Mesendoderm (in vitro differentiated cells): ENCODE data around the gene SETD3.

ENCODE experiments used
- DNase-seq: peaks from one replicate; pipeline ENCODE4 v3.0.0; 2013
- H2AK5ac ChIP-seq: 2 replicates; pipeline ENCODE4 v1.6.1; 2013; ENCODE audit warnings: low read length, inconsistent platforms
- H2BK120ac ChIP-seq: 2 replicates; pipeline ENCODE4 v1.6.1; 2013; ENCODE audit warnings: low read depth, mild to moderate bottlenecking, low read length, moderate library complexity, mixed read lengths
- H2BK15ac ChIP-seq: replicated peaks from 2 replicates; pipeline ENCODE4 v1.6.1; 2013; ENCODE audit warnings: low read depth, mild to moderate bottlenecking, moderate library complexity
- H2BK5ac ChIP-seq: 2 replicates; pipeline ENCODE4 v1.6.1; 2013; ENCODE audit warnings: low read length, inconsistent platforms
- H3K18ac ChIP-seq: 2 replicates; pipeline ENCODE4 v1.6.1; 2013; ENCODE audit warnings: mild to moderate bottlenecking, low read length, mixed read lengths
- H3K23ac ChIP-seq: one replicate; pipeline ENCODE4 v1.6.1; 2013; ENCODE audit warnings: low read length
- H3K27ac ChIP-seq: 2 replicates; pipeline ENCODE4 v1.5.1; 2013; ENCODE audit warnings: low read depth, mild to moderate bottlenecking, inconsistent platforms, low read length, moderate library complexity
- H3K27me3 ChIP-seq: 2 replicates; pipeline ENCODE4 v1.6.1; 2013; ENCODE audit warnings: low read length, control low read depth, mild to moderate bottlenecking, inconsistent platforms; ENCODE audit not compliant: insufficient read depth, poor library complexity
- H3K36me3 ChIP-seq: 2 replicates; pipeline ENCODE4 v1.6.1; 2013; ENCODE audit warnings: low read length, inconsistent platforms; ENCODE audit not compliant: control insufficient read depth, insufficient read depth
- H3K4ac ChIP-seq: one replicate; pipeline ENCODE4 v1.6.1; 2013; ENCODE audit warnings: low read depth, mild to moderate bottlenecking, low read length, moderate library complexity
- H3K4me1 ChIP-seq: 2 replicates; pipeline ENCODE4 v1.6.1; 2013; ENCODE audit warnings: low read depth, low read length, inconsistent platforms; ENCODE audit not compliant: control insufficient read depth
- H3K4me2 ChIP-seq: 2 replicates; pipeline ENCODE4 v1.6.1; 2013; ENCODE audit warnings: low read length
- H3K4me3 ChIP-seq: 2 replicates; pipeline ENCODE4 v1.5.1; 2013; ENCODE audit warnings: mild to moderate bottlenecking, low read length
- H3K56ac ChIP-seq: one replicate; pipeline ENCODE4 v1.6.1; 2013; ENCODE audit warnings: low read length
- H3K79me1 ChIP-seq: 2 replicates; pipeline ENCODE4 v1.6.1; 2013; ENCODE audit warnings: low read length, inconsistent platforms
- H3K79me2 ChIP-seq: 2 replicates; pipeline ENCODE4 v1.6.1; 2013; ENCODE audit warnings: mild to moderate bottlenecking, low read length; ENCODE audit not compliant: control insufficient read depth, insufficient read depth
- H3K9ac ChIP-seq: 2 replicates; pipeline ENCODE4 v1.6.1; 2013; ENCODE audit warnings: low read length, inconsistent platforms
- H4K5ac ChIP-seq: one replicate; pipeline ENCODE4 v1.6.1; 2013; ENCODE audit warnings: low read length
- H4K8ac ChIP-seq: one replicate; pipeline ENCODE4 v1.6.1; 2013; ENCODE audit warnings: low read depth, mild to moderate bottlenecking, control low read depth, low read length, moderate library complexity
- WGBS: extraction: QIAGEN DNeasy Blood & Tissue Kit; methylation state at CpG from one replicate; pipeline ENCODE4 v1.1.7; 2013; ENCODE audit warnings: low lambda C conversion rate, missing lambda C conversion rate; ENCODE audit not compliant: insufficient coverage; ENCODE audit errors: extremely low coverage; 5-methylcytosine and 5-hydroxymethylcytosine counted together

SETD3 gene

DNA sequence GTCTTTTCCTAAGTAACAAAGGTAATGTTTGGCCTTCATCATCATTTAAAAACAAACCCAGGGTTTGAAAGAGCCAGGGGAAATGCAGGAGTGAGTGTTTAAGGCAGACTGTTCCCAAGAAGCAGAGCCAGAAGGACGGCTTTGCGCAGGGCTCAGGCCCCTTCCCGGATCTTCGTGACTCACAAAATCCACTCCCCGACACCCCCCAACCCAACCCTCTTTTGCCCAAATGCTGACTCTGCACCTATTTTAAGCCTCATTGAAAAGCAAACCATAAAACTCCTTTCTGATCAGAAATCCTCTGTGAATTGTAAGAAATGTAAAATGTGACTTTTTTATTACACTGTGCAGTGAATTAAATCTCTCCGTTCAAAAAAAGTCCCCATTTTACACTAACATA lies 67.5 kb downstream of the SETD3 start:
- Histone ChIP-seq H4K8ac (no peak overlapping the region), H4K5ac (no peak overlapping the region), H3K18ac (peak overlapping the region; percentile 75), H3K4me3 (no peak overlapping the region), H2BK15ac (no peak overlapping the region), H3K23ac (no peak overlapping the region), H2BK5ac (no peak overlapping the region), H3K36me3 (no peaks in the 10 kb centered on the region), H3K27me3 (no peaks in the 10 kb centered on the region), H2BK120ac (no peak overlapping the region), H2AK5ac (no peak overlapping the region), H3K9ac (no peak overlapping the region), H3K56ac (no peak overlapping the region), H3K79me2 (no peaks in the 10 kb centered on the region), H3K27ac (no peak overlapping the region), H3K4me2 (no peak overlapping the region), H3K4ac (no peak overlapping the region), H3K79me1 (no peaks in the 10 kb centered on the region), H3K4me1 (no peaks in the 10 kb centered on the region)
- no peak for DNase-seq
- no CpG with 5 or more reads among the region's 6 CpGs for WGBS

DNA sequence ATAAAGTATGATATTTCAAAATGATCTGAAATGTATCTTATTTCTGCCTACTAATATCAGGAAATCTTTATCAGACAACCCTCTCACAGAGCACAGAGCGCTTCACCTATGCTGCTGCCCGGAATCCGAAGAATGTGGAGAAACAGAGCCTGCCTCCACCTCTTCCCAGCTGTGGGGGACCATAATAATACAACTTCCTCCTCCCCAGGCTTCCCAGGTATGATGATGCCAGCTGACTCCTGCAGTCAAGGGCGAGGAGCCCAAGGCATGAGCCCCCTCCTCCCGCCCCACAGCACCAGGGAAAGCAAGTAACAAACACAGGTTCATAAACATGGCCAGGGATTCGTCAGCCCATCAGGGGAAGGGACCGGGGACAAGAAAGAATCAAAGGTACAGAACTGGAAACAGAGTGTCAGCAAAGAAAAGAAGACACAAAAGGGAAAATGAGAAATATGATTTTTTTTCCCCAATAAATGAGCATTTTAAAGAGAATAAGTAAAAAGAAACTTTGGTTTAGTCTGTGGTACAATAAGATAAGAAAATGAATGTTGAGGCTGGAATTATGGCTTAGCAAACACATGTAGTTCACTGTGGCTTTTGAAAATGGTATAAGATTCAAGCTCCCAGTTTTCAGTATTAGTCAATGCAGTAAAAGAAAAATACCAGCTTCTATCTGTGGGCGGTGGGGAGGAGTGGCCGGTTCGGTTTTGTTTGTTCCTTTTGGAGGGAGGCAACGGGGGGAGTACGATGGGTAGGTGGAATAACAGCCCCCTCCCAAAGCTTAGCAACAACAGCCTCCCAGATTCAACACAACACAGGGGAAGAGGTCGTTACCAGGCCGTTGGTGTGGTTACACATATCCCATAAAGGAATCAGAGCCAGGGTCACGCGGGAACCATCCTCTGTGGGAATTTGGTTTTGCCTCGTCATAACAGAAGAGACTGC lies 68.3 kb downstream of the SETD3 start:
- WGBS = no CpG with 5 or more reads among the region's 17 CpGs
- Histone ChIP-seq H3K36me3 (no peaks in the 10 kb centered on the region), H3K79me1 (no peaks in the 10 kb centered on the region), H3K23ac (no peak overlapping the region), H2BK5ac (no peak overlapping the region), H3K27me3 (no peaks in the 10 kb centered on the region), H3K79me2 (no peaks in the 10 kb centered on the region), H3K27ac (no peak overlapping the region), H4K5ac (no peak overlapping the region), H2AK5ac (no peak overlapping the region), H3K4me1 (no peaks in the 10 kb centered on the region), H3K4me3 (no peak overlapping the region), H3K18ac (no peak overlapping the region), H3K56ac (peak overlapping the region; percentile 29), H2BK15ac (no peak overlapping the region), H3K9ac (no peak overlapping the region), H3K4me2 (no peak overlapping the region), H2BK120ac (no peak overlapping the region), H4K8ac (no peak overlapping the region), H3K4ac (peak overlapping the region; percentile 48)
- peak; percentile 88 for DNase-seq

DNA sequence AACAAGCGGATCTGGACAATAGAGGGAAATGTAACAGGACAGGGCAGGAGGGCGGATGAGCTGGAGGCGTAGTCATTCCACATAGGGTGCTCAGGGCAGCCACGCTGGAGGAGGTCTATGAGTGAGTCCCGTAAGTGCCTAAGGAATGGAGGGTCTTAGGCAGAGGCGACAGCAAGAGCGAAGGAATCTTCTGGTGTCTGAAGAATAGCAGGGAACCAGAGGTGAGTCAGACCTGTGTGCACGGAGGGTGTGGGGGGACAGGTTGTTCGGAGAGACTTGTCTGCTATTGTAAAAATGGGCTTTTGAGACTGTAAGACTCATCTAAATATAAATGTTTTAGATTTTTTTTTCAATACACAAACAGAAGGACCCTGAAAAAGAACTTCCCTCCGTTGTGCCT lies 70.6 kb downstream of the SETD3 start:
- H3K36me3 ChIP-seq = no peaks in the 10 kb centered on the region
- no peak overlapping the region for H3K56ac ChIP-seq
- no peak overlapping the region for H2BK120ac ChIP-seq
- WGBS = no CpG with 5 or more reads among the region's 10 CpGs
- H3K79me2 ChIP-seq = no peaks in the 10 kb centered on the region
- no peak overlapping the region for H3K23ac ChIP-seq
- H3K27ac ChIP-seq = no peak overlapping the region
- H2BK15ac ChIP-seq = no peak overlapping the region
- no peak overlapping the region for H3K9ac ChIP-seq
- no peaks in the 10 kb centered on the region for H3K4me1 ChIP-seq
- no peak overlapping the region for H3K4ac ChIP-seq
- H3K4me3 ChIP-seq = no peak overlapping the region
- no peak overlapping the region for H4K8ac ChIP-seq
- no peaks in the 10 kb centered on the region for H3K27me3 ChIP-seq
- no peak overlapping the region for H2BK5ac ChIP-seq
- H3K79me1 ChIP-seq = no peaks in the 10 kb centered on the region
- no peak overlapping the region for H3K18ac ChIP-seq
- no peak overlapping the region for H3K4me2 ChIP-seq
- DNase-seq = peak; percentile 62
- H2AK5ac ChIP-seq = no peak overlapping the region
- H4K5ac ChIP-seq = no peak overlapping the region

DNA sequence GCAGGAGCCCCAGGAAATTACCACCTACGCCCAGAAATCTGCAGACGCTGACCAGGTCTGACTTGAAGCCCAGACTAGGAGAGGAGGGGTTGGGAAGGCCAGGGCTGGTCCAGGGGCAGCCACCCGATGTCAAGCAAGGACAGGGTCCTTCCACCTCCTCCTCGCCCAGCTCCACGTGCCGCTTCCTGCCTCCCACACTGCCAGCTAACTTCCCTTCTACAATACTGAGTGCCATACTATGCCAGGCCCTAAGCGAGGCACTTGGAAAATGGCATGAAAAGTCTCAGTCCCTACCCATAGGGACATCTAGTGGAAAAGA lies 71.7 kb downstream of the SETD3 start:
- Histone ChIP-seq H3K4me1 (no peaks in the 10 kb centered on the region), H3K79me2 (no peaks in the 10 kb centered on the region), H2AK5ac (no peak overlapping the region), H3K4ac (no peak overlapping the region), H3K56ac (no peak overlapping the region), H2BK15ac (no peak overlapping the region), H3K23ac (no peak overlapping the region), H3K79me1 (no peaks in the 10 kb centered on the region), H4K5ac (no peak overlapping the region), H3K27me3 (no peaks in the 10 kb centered on the region), H2BK5ac (no peak overlapping the region), H4K8ac (no peak overlapping the region), H3K36me3 (peaks cover 2% of the 10 kb centered on the region), H3K27ac (no peak overlapping the region), H3K18ac (no peak overlapping the region), H3K9ac (no peak overlapping the region), H3K4me3 (no peak overlapping the region), H3K4me2 (no peak overlapping the region), H2BK120ac (no peak overlapping the region)
- no peak for DNase-seq
- no CpG with 5 or more reads among the region's 7 CpGs for WGBS

DNA sequence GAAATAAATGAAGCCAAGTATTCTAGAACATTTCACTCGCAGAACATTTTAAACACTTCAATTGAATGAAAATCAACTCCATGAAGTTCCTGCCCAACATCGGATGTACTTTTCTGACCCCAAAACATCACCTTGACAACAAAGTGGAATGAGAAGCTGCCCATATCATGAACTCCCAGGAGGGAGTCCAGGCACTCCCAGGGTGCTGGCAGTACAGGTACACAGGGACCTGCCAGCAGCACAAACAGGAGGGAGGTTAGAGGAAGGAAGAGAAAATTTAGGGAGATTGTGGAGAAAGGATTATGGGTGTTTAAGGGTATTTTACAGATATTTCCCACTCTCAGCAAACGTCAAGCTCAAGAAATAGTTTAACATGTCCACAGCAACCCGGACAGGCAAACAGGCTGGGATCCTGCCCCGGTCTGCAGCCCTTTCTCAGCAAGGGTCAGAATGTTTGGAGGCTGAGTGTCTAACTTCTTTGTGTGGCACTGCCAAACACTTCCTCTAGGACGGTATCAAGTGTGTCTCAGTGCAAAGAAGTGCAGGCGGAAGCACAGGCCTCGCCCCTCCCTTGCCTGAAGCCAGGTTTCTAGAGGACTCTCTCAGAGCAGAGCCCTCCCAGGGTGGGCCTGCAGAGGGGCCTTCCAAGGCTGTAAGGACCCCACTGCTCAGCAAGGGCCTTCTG lies 72.2 kb downstream of the SETD3 start:
- DNase-seq = no peak
- H3K4me3 ChIP-seq = no peak overlapping the region
- no peak overlapping the region for H3K4me2 ChIP-seq
- no peak overlapping the region for H4K5ac ChIP-seq
- peaks cover 2% of the 10 kb centered on the region for H3K36me3 ChIP-seq
- H2AK5ac ChIP-seq = no peak overlapping the region
- H4K8ac ChIP-seq = no peak overlapping the region
- no peak overlapping the region for H2BK5ac ChIP-seq
- no peak overlapping the region for H2BK15ac ChIP-seq
- no peaks in the 10 kb centered on the region for H3K79me2 ChIP-seq
- no peak overlapping the region for H3K56ac ChIP-seq
- no CpG with 5 or more reads among the region's 8 CpGs for WGBS
- no peak overlapping the region for H3K9ac ChIP-seq
- H3K18ac ChIP-seq = no peak overlapping the region
- H3K27ac ChIP-seq = no peak overlapping the region
- H3K23ac ChIP-seq = no peak overlapping the region
- H2BK120ac ChIP-seq = no peak overlapping the region
- no peak overlapping the region for H3K4ac ChIP-seq
- no peaks in the 10 kb centered on the region for H3K27me3 ChIP-seq
- no peaks in the 10 kb centered on the region for H3K79me1 ChIP-seq
- no peaks in the 10 kb centered on the region for H3K4me1 ChIP-seq
